ENCODE data around the gene PTPRN.

Gene PTPRN

DNA sequence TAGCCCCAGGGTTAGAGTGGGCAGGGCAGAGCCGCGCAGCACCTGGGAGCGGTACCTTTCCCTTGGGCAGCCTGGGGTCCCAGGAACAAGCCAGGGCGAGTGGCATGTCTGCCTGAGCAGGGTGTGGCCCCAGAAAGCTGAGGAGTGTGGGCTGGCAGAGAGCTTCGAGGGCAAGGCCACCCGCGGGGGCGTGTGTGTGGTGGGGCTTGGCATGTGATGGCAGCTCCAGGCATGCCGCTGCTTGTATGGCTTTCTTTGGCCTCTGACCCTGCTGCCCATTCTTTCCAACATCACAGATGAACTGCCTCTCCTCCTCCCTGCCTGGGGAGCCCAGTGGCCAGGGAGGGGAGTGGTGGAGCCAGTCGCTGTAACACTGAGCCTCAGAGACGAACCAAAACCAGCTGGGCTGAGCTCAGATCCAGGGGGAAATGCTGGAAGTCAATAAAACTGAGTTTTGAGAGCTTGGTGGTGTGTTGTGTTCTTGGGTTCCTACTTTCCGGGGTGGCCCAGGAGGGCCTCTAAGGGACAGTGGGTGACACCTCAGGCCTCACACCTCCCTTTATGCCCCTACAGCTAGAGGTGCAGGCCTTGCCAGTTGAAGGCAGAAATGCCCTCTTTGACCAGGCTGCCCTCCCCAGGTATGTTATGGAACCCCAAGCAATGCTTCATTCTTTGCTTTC is 22.6 kb downstream of the PTPRN start:
- no peak for DNase-seq

- peak; percentile 74 for DNase-seq
Observed at GRCh38 chr2:219285894-219286425, 23.2 kb downstream of the PTPRN start.

DNA sequence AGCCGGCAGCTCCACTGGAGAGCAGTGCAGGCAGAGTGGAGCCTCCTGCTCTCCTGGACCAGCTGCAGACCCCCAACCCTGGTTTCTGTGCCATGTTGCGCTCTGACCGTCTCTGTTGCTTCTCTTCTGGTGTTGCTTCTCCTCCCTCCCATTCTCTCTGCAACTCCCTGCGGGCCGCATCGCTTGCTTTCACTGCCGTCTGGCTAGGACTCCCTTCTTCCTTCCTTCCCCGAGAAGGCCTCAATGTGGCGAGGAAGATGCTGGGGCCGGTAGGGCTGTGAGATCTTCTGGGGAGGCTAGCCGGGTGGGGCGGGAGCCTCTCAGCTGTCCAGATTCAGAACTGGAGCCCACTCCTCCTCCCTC is 23.8 kb downstream of the PTPRN start:
- no peak for DNase-seq

GRCh38 chr2:219284501-219285372 is 24.5 kb downstream of the PTPRN start:
- no peak for DNase-seq

DNA sequence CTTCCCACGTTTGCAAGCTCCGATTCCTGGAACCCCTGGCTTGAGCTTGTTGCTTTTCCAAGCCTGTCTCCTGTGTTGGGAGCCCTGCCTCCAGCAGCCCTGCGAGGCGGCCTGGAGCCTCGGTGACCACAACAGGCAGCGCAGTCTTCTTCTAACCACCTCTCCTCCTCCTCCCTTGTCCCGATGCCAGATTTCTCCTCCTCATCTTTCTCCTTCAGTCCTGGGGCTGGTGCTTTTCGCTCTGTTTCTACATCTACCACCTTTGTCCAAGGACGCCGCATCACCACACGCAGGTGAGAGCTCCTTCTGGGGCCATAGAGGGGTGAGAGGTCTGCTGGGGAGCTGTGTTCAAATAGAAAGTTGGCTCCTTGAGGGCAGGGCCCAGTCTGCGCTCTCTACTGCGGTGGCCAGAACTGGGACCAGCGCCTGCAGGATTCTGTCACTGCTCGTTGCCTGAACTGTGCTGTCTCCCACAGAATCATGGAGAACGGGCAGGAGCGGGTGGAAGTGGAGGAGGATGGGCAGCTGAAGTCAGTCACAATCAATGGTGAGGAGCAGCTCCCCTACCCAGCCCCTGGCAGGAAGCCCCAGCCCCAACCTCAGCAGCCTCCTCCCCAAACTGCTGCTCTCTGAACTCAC is 26.1 kb downstream of the PTPRN start:
- peak; percentile 23 for DNase-seq

- DNase-seq = no peak
Observed at GRCh38 chr2:219282375-219282774, 26.8 kb downstream of the PTPRN start.

DNA sequence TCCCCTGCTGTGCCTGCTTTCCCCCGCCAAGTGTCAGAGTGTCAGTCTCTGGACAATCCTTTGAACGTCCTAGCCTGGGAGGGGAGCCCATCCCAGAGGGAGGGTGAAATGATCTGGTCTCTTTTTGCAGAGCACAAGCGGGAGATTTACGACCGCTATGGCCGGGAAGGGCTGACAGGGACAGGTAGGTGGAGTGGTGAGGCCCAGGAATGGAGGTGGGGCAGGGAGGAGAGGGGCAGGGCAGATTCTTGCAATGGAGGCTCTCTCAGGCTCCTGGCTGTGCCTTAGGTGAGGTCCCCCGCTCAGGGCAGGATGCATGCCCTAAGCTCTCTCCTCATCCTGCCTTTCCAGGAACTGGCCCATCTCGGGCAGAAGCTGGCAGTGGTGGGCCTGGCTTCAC is 27.6 kb downstream of the PTPRN start:
- no peak for DNase-seq

GRCh38 chr2:219280651-219281050 is 28.6 kb downstream of the PTPRN start:
- no peak for DNase-seq

- no peak for DNase-seq
Observed at GRCh38 chr2:219279916-219280516, 29.2 kb downstream of the PTPRN start.

DNA sequence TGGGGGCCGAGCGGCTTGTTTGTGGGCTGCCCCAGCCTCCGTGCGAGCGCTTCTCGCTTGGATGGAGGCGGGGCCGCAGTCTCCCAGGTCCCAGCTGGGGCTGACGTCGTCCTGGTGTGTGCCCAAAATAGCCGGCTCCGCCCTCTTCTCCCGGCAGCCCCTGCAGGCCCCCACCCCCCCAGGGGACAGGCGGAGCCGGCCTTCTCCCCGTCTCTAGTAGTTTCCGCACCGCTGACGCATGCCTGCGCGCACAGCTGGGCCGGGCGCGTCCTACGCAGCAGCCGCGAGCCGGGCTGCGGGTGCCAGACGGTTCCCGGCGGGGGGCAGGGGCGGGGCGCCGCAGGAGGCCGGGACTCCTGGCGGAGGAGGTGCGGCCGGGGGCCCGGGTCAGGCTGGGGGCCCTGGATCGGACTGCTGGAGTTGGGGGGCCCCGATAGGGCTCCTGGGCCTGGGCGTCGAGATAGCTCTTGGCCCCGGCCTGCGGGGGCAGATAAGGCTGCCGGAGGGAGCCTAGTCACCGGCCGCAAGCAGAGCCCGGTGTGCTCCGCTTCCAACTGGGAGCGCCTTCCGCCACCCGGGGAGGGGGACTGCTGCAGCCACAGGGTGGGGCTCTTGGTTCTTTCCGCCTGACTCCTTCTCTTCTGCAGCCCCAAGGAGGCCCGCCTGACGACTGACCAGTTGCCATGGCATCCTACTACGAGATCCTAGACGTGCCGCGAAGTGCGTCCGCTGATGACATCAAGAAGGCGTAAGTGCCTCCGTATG is 29.9 kb downstream of the PTPRN start, which contains the start of gene DNAJB2:
Gene DNAJB2 (plus strand): TSS at position 216 of the 765 bp plus-strand sequence. CDS start 468 bp downstream, at position 684.
- DNase-seq = peak; percentile 99

- DNase-seq = no peak
Observed at GRCh38 chr2:219278655-219279150, 30.5 kb downstream of the PTPRN start.

DNA sequence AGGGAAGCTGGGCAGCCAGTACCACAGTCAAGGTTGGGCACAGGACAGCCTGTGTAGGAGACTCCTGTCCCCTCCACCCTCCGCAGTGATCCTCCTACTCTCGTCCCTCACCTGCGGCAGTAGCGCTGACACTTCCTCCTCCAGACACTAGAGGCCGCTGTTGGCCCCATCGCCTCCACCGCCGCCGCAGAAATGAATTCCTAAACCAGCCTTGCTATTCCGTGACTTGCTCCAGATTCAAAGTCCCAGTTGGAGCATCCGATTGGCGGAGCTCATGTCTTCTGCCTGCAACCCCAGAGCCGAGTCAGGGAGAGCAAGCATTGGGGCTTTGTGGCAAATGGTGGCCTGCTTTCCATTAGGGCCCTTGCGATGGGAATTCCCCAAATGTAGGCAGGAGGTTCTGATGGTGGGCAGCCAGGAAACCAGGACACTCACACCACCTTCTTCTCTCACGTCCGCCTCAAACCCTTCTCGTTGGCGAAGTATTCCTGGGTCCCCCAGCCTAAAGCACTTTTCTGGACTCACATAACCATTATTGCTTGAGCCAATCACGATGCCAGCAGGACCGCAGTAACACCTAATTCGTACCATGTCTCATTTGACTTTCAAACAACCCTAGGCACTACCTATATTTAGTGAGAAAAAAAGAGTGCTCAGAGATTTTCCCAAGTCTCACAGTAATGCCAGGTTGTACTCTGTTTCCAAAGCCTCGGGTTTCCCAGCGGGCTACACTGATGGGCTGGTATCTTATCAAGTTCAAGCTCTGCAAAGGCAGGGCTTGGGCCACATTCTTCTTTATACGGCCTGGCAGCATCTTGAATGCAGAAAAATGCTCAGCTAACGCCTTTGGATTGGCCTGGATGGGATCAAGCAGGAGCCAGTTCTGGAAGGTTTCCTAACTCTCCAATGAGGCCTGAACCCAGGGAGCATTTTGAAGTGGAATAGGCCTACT is 31.2 kb downstream of the PTPRN start:
- DNase-seq = peak; percentile 86

DNA sequence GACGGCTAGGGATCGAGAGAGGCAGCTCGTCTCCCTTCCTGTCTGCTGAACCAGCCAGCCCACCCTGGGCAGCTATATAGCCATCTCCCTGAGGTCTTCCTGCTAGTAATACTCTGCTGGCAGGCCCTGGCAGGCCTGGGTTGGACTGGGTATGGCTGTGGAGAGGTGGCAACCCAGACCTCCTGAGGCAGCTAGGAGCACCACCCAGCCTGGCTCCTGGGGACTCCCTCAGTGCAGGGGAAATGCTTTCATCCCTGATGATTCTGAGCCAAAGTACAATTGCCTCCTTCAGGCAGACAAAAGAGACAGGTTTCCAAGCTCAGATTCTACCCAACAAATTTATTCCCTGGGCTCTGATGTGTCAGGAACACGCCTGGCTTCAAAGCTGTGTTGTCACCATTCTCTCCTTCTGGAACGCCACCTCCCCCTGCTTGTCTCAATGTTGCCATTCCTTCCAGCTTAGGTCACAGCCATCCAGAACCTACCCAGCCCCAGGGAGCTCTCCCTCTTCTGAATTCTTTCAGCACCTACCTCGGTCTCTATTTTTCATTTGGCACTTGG is 34.8 kb downstream of the PTPRN start:
- peak; percentile 88 for DNase-seq

DNA sequence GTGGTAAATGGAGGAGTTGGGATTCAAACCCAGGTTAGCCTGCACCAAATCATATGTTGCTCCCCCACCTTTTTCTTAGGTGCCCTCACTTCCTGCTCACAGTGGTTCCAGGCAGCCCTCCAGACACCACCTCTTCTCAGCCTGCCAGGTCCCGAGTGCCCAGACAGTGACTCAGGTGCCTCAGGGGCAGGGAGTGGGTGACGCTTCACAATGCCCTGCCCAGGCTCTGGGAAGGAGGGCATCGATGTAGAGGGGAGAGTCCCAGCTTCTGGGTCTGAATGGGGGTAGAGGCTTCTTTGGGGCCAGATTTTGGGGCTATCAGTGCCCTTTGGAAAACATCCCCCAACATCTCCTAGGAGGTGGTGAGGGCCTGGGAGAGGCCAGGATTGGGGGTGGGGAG is 35.3 kb downstream of the PTPRN start:
- no peak for DNase-seq

GRCh38 chr2:219272995-219273394 is 36.2 kb downstream of the PTPRN start:
- no peak for DNase-seq

DNA sequence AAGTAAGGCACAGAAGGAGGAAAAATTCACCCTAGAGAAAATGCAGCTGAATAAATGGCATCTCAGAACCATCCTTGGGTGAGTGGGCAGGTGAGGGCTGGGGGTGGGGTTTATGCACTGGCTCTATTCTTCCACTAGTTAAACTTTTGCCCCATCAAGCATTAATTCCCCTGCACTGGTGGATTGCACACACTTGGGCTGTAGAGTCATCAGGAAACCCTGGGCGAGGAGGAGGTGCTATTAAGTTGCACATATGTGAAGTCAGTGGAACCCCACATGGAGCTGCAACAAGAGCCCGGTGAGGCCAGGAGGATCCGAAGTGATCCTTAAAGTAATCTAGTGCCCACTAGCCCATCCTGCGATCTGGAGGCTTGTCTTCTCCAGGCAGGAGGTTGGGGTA is 36.8 kb downstream of the PTPRN start:
- DNase-seq = no peak

GRCh38 chr2:219271021-219271420 is 38.2 kb downstream of the PTPRN start:
- no peak for DNase-seq

DNA sequence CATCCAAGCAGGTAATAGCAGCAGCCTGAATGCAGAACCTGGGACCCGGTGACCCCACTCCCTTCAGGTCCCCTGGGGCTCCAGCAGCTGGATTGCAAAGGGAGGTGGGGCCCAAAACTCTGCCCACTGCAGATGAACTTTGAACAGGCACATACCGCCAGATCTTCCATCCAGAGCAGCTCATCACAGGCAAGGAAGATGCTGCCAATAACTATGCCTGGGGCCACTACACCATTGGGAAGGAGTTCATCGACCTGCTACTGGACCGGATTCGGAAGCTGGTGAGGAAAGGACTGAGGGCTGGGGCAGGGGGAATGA is 39.2 kb downstream of the PTPRN start:
- DNase-seq = no peak

DNA sequence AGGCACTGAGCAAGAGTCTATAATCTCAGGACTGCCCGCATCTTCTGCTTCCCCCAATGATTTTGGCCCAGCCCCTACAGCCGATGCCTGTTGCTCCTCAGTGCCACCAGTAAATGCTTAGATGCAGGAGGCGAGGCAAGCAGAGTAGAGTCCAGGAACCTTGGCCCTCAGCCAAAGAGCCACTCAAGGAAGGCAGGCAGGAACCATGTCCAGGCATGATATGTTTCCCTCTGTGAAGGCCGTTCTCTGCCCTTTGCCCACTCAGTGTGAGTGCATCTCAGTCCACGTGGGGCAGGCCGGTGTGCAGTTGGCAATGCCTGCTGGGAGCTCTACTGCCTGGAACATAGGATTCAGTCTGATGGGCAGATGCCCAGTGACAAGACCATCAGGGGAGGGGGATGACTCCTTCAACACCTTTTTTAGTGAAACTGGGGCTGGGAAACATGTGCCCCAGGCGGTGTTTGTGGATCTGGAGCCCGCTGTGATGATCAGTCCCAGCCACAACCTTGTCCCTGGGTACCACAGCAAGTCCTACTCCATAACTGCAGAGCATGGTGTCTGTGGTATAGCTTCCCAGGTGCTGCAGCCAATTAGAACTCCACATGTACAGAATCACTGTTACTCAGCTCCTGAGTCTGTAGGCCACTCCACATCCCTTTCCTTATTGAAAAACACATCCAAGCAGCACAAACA is 39.7 kb downstream of the PTPRN start:
- no peak for DNase-seq

- no peak for DNase-seq
Observed at GRCh38 chr2:219268294-219268693, 40.9 kb downstream of the PTPRN start.
